Measurements from ENCODE around the gene HOXA6.

Gene HOXA6

DNA sequence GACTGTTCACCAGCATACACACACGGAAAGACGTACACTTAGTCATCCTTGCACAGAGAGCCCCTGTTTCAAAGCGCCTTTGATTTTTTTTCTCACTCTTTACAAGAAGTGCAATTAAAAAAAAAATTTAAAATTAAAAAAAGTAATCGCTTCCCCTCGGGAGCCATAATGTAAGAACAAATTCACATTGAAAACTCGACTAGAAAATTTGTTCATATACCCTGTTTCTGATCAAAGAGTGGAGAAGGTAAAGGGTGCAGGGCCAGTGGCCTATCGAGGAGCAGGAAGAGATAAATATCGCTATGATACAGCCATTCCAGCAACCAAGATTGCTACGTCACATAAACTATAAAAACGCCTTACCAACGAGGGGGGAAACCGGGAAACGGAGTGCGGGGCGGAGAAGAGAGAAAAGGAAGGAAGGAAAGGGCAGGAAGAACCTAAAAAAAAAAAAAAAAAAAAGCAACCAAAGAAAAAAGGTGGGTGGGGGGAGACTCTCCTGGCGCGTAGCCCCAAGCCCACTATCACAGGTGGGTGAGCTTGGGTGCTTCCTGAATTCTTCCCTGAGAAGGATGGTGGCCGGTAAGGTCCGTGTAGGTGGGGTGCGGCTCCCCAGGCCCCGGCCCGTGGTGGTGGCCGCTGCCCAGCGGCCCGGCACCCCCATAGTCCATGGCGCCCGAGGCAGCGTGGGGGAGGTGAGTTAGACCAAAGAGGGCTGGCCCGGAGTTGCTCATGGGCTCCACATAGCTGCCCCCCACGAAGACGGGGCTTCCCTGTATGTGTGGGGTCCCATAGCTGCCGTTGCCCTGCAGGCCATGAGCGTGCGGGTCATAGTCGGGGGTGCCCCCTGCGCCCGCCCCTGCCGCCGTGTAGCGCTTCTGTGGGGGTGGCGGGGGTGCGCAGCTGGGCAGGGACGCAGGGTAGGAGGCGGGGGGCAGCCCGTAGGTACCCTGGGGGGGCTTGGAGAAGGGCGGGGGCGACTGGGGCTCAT, 39.9 kb downstream of the HOXA6 start:
- no peak for DNase-seq

GRCh38 chr7:27106901-27107240, 40.7 kb downstream of the HOXA6 start:
- no peak for DNase-seq

DNA sequence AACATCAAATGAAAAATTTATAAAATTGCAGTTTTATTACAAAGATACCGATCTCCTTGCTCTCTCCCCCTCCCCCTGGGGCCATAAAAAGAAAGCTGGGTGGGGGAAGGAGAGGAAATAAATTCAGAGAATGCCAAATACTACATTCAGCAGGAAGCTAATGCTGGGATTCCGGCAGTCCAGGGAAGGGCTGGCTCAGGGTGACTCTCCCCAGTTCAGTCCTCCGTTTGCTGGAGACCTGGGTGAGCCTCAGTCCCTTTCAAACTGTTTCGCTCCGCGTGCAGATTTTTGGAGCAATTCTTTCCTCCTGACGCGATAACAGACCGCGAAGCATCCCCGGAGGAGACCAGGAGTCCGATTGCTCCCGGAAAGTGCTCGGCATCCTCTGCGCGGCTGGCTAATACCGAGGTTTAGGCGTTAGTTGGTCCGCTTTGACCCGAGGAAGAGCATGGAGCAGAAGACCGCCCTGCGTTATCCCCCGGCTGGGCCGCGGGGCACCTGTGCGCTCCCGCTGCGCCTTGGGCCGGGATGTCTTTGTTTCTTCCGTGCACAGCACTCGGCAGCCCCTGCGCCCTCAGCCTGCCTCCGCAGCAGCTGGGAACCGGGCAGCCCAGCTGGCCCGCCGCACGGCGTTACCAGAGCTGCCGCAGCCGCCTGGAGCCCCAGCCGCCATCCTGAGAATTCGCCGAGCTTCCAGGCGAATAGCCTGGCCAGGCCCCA, 41.2 kb downstream of the HOXA6 start:
- DNase-seq: no peak

GRCh38 chr7:27105301-27106031, 42.1 kb downstream of the HOXA6 start:
- no peak for DNase-seq

DNA sequence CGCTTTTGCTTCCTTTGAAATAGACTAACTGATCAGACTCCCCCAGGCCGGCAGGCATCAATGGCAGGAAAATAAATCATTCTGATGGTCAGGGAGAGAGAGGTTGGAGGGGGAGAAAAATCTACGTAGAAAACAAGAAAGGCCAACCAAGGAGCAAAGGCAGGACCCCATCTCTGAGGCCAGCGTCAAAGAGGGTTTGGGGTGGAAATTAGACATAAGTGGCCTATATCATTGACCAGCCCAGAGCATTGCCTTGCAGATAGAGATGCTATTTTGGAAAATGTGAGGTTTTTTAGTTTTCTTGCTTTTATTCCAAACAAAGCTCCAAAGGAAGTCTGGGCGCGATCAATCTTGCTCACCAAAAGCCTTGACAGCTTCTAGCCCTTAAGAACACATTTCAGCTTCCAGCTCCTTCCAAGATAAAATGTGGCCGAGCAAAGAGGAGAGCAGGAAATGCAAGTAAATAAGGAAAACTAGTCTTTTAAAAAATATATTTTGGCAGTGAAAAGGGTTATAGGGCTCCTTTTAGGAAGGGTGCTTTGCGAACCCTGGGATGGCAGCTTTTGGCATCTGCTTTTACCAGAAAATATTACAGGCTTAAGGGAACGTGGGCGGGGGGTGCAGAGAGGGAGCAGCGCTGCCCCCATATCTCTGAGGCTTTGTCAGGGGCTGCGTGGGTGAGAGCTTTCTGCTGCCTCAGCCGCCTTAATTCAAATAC, 43.1 kb downstream of the HOXA6 start:
- DNase-seq: no peak

DNA sequence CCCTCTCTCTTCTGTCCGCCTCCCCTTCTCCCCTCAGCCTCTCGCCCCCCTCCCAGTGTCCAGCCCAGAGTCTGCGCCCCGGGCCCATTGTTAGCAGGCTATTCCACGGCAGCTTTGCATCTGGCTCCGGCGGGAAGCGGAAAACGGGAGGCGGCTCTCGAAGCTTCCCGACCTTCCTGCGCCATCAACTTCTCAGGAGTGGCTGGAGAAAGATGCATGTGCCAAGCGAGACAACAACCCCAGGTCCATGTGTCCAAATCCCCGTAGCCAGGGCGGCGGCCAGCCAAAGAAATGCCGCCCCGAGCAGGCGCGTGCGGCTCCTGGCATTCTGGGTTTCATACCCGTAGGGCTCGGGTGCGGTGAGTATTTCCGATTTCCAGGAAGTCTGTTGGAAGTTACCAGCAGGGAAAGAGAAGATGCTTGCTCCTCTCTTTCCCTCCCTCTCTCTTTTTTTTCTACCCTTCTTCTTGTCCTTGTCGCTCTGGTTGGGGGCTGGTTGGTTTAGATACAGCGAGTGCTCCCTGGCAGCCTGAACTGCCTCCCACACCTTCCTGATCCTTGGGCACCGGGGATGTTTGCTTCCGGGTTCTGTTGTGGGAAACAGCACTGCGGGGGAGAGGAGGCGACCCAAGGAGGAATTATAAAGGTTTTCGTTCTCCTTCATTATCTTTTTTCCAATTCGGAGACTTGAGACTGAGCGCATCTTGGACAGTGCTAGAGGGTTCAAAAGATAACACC, 43.9 kb downstream of the HOXA6 start:
- no peak for DNase-seq

- DNase-seq: no peak
Observed at GRCh38 chr7:27102581-27103442, 44.8 kb downstream of the HOXA6 start, which contains the start of gene HOXA2. TSS of gene HOXA2 (minus strand) at chr7:27102683. CDS start at chr7:27102500, 183 bp downstream.

- no peak for DNase-seq
Observed at GRCh38 chr7:27101957-27102580, 45.5 kb downstream of the HOXA6 start.

DNA sequence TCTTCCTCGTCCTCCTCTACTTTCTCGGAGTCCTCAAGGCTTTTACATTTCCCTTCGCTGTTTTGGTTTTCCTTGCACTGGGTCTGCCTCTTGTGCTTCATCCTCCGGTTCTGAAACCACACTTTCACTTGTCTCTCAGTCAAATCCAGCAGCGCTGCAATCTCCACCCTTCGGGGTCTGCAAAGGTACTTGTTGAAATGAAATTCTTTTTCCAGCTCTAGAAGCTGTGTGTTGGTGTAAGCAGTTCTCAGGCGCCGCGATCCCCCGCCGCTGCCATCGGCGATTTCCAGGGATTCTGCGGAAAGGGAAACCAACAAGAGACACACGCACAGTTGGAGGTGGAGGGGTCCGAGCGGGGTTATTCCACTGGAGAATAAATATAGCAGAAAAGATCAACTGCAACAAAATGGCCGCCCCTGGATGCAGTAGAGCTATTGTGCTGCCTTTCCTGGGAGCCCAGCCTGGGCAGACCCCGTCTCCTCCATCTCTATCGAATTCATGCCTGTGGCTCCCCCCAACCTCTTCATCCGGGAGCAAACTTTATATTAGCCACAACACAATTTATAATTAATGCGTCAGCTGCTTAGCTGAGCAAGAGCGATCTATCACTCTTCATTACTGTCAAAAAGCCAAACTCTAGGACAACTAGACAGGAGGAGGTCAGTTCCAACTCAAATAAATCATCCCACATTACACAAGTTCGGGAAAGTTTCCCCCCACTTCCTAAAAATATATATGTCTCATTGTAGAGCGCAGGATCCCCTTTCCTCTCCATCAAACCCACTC, 46.2 kb downstream of the HOXA6 start:
- DNase-seq: no peak

GRCh38 chr7:27100694-27101170, 46.8 kb downstream of the HOXA6 start:
- DNase-seq: no peak

DNA sequence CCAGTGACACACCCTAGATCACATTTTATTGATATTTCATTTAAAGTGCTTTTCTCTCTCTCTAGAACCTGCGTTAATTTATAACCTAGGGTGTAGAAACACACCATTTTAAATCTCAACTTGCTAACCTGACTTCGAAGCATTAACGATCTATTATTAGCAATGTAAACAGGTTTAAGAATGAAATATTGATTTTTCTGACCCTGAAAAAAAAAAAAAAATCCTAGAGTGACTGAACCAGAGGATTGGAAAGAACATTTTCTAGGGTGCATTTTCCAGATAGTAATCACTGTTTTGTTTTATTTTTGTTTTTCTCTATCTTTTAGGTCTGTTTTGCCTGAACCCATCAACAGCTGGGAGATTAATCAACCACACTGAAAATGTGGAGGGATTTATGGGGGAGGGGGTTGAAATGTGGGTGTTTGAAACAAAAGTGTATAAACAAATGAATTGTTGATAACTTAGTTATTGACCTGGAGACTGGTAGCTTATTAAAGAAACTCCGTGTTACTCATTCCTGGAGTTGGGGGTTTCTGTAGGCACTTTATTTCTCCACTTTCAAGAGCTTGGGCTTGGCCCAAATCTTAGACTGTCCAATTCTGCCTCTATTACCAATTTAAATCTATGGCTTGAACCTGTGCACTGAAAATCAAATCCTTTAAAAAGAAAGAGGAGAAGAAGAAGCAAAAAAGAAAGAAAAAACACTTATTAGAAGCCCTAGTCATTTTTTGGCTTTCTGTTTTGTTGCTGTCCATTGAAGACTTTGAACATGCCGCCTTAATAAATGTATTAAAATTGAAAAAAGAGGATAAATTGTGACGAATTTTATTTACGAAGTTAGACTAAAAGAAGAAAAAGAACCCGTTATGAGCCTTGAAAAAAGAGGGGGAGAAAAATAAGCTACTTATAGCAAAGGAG, 47.9 kb downstream of the HOXA6 start:
- DNase-seq: no peak

- DNase-seq: no peak
Observed at GRCh38 chr7:27098578-27099451, 48.8 kb downstream of the HOXA6 start.

- no peak for DNase-seq
Observed at GRCh38 chr7:27097686-27098577, 49.6 kb downstream of the HOXA6 start.

GRCh38 chr7:27096768-27097514, 50.6 kb downstream of the HOXA6 start:
- no peak for DNase-seq

All from bone marrow (tissue), 2 donors.